Esophagus squamous epithelium (tissue), 4 donors: Measurements from ENCODE around the gene PSMB2.

ENCODE experiments used
- POLR2A ChIP-seq, 4 donors: fragments of 450-650 bp; IDR thresholded peaks; one replicate each; pipeline ENCODE4 v1.6.1; 2017; ENCODE audit warnings: antibody characterized with exemption in 4 of 4, mild to moderate bottlenecking in 4 of 4, moderate library complexity in 3 of 4
- TF ChIP-seq, protein P1 (sequence below), 6 experiments: fragments of 450-650 bp in 4 of 6; fragments of 200-600 bp in 2 of 6; sonication (generic) in 2 of 6; IDR thresholded peaks; one replicate each; pipeline ENCODE4 v1.5.1; 2016 to 2019; ENCODE audit warnings: antibody characterized with exemption in 6 of 6, mild to moderate bottlenecking in 4 of 6, moderate library complexity in 4 of 6

DNA sequence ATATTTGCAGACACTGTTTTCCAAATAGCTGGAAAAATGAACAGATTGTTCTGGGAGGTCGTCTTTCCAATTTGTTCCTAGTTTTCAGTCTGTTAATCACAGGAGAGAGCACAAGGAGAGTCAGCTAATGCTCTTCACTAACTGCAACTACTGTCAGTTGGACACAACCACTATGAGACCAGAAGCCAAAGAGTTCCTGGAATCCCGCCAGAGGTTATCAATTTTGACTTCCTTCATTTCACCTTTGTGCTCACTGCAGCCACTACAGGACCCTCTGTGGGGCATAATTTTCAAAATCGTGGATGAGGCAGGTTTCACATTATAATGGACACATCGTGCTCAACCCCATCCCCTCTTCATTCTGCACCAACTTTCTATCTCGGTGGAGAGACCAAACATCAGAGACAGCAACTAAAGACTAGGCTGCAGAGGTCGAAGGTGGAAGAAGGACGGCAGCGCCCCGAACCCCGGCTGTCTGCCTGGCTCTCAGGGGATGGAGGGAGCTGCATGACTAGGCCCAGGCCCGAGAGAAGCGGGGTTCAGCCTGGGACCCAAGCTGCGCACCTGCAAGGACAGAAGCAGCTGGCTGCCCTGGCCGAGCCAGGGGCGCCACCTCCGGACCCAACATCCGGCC lies 84.7 kb downstream of the PSMB2 start:
- TF ChIP-seq, protein P1, sequence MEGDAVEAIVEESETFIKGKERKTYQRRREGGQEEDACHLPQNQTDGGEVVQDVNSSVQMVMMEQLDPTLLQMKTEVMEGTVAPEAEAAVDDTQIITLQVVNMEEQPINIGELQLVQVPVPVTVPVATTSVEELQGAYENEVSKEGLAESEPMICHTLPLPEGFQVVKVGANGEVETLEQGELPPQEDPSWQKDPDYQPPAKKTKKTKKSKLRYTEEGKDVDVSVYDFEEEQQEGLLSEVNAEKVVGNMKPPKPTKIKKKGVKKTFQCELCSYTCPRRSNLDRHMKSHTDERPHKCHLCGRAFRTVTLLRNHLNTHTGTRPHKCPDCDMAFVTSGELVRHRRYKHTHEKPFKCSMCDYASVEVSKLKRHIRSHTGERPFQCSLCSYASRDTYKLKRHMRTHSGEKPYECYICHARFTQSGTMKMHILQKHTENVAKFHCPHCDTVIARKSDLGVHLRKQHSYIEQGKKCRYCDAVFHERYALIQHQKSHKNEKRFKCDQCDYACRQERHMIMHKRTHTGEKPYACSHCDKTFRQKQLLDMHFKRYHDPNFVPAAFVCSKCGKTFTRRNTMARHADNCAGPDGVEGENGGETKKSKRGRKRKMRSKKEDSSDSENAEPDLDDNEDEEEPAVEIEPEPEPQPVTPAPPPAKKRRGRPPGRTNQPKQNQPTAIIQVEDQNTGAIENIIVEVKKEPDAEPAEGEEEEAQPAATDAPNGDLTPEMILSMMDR (IDR thresholded peaks at IDR 0.05), result no peak
- no peak for TF ChIP-seq POLR2A (IDR thresholded peaks at IDR 0.05)
